Measurements from ENCODE around the gene NPC1L1. TPM values are rescaled to one million over a fixed set of nuclear protein-coding genes. Genes with fewer than 3 reads are reported as not detected.

NPC1L1 gene
- total RNA-seq, 1 experiment from 2014 or later, result 0.07 TPM

GRCh38 chr7:44496385-44496784, 44.7 kb downstream of the NPC1L1 start:
- Histone ChIP-seq H3K4me3 (no peak overlapping the region), H3K36me3 (no peaks in the 10 kb centered on the region), H3K27me3 (no peaks in the 10 kb centered on the region), H3K9me3 (no peaks in the 10 kb centered on the region)
- no peak for DNase-seq

DNA sequence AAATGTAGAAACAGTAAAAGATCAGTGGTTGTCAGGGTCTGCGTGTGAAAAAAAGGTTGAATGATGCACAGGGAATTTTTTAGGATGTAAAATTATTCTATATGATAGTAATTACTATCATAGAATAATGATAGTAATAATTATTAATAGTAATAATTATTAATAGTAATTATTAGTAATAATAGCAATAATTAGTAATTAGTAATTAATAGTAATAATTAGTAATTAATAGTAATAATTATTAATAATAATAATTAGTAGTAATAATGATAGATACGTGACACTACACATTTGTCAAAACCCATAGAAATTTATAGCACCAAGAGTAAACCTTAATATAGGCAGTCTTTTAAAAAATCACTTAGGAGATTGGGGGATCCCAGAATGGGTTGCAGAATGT, 46.2 kb downstream of the NPC1L1 start:
- H3K27me3 ChIP-seq, result no peaks in the 10 kb centered on the region
- H3K9me3 ChIP-seq, result no peaks in the 10 kb centered on the region
- no peaks in the 10 kb centered on the region; the same call in 1 of the 2 replicates for H3K36me3 ChIP-seq
- no peak overlapping the region for H3K4me3 ChIP-seq
- DNase-seq, result no peak

DNA sequence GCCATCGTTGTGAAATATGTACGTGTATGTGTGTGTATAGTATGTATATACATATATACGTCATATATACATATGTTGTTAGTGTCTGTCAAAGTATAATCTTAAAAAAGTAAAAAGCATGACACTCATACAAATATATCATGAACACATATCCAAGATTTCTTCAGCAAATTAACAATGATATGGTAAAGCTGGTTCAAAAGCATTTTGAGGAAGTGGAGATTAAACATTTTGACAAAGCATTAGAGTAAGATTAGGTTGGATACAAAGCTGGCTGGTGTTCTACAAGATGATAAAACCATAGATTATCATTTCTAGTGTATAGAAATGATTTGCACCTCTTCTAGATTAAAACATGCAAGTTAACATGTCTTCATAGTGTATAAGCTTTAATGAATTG, 49.9 kb downstream of the NPC1L1 start:
- H3K27me3 ChIP-seq, result no peaks in the 10 kb centered on the region
- peak overlapping the region; percentile 93 for H3K4me3 ChIP-seq
- H3K9me3 ChIP-seq, result no peaks in the 10 kb centered on the region
- DNase-seq, result no peak
- peaks cover 14% of the 10 kb centered on the region for H3K36me3 ChIP-seq

- Histone ChIP-seq H3K27me3 (no peaks in the 10 kb centered on the region), H3K9me3 (0 out of 2 replicates have a peak, but pooled peaks cover 2% of the 10 kb centered on the region), H3K36me3 (peaks cover 21% of the 10 kb centered on the region), H3K4me3 (peak within 1 kb of the TSS; percentile 93)
- DNase-seq, result peak; percentile 85
Observed at GRCh38 chr7:44490351-44491200, 50.6 kb downstream of the NPC1L1 start, which contains the start of gene NUDCD3. TSS of gene NUDCD3 (minus strand) at chr7:44490658. CDS start at chr7:44490600, 58 bp downstream.

DNA sequence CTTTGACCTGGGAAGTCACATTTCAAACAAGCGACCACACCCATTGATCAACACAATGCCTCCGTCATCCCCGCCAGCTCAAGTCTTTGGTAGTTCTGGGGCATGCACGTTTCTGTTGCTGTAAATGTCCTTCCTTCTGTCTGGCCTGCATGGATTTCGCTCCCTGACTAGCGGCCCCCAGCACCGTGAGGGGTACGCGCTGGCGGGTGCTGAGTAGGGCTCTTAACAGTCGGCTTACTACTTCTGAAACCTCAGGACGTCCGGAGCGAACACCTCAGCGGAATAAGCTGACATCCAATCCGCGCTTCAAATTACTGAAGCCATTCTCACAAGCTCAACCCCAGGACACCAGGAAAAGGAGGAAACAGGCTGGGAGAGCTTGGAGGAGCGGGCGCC, 51.2 kb downstream of the NPC1L1 start:
- Histone ChIP-seq H3K9me3 (0 out of 2 replicates have a peak, but pooled peaks cover 2% of the 10 kb centered on the region), H3K36me3 (peaks cover 27% of the 10 kb centered on the region), H3K4me3 (peak overlapping the region; percentile 93), H3K27me3 (no peaks in the 10 kb centered on the region)
- DNase-seq, result peak; percentile 29

GRCh38 chr7:44488955-44489354, 52.2 kb downstream of the NPC1L1 start:
- H3K9me3 ChIP-seq, result peaks cover 5% of the 10 kb centered on the region; the same call in 1 of the 2 replicates
- H3K36me3 ChIP-seq, result peaks cover 37% of the 10 kb centered on the region
- no peak for DNase-seq
- peak overlapping the region; percentile 93 for H3K4me3 ChIP-seq
- H3K27me3 ChIP-seq, result no peaks in the 10 kb centered on the region

GRCh38 chr7:44486693-44487092, 54.4 kb downstream of the NPC1L1 start:
- DNase-seq, result no peak
- peaks cover 13% of the 10 kb centered on the region for H3K9me3 ChIP-seq
- H3K4me3 ChIP-seq, result no peak overlapping the region
- H3K36me3 ChIP-seq, result peaks cover 59% of the 10 kb centered on the region
- no peaks in the 10 kb centered on the region for H3K27me3 ChIP-seq

DNA sequence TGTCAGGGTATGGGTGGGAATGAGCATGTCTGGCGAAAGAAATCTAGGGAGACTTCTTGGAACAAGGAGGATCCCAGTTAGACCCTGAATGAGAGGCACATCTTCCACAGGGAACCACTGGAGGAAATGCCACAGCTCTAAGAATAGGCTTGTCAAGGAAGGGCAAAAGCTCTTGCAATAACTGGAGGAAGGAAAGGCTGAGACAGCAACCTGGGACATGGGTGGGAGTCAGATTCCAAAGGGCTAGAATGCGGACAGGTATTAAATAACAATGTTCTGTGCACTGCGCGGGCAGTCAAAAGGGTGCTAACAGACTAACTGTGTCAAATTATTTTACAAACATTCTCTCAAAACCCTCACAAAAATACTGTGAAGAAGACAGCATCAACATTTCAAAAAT, 55.1 kb downstream of the NPC1L1 start:
- H3K4me3 ChIP-seq, result no peak overlapping the region
- H3K9me3 ChIP-seq, result peaks cover 13% of the 10 kb centered on the region
- H3K36me3 ChIP-seq, result peaks cover 66% of the 10 kb centered on the region
- no peak for DNase-seq
- H3K27me3 ChIP-seq, result no peaks in the 10 kb centered on the region

GRCh38 chr7:44484482-44485313, 56.4 kb downstream of the NPC1L1 start:
- no peaks in the 10 kb centered on the region for H3K27me3 ChIP-seq
- H3K36me3 ChIP-seq, result peaks cover 78% of the 10 kb centered on the region
- no peak overlapping the region for H3K4me3 ChIP-seq
- no peak for DNase-seq
- H3K9me3 ChIP-seq, result peaks cover 13% of the 10 kb centered on the region

DNA sequence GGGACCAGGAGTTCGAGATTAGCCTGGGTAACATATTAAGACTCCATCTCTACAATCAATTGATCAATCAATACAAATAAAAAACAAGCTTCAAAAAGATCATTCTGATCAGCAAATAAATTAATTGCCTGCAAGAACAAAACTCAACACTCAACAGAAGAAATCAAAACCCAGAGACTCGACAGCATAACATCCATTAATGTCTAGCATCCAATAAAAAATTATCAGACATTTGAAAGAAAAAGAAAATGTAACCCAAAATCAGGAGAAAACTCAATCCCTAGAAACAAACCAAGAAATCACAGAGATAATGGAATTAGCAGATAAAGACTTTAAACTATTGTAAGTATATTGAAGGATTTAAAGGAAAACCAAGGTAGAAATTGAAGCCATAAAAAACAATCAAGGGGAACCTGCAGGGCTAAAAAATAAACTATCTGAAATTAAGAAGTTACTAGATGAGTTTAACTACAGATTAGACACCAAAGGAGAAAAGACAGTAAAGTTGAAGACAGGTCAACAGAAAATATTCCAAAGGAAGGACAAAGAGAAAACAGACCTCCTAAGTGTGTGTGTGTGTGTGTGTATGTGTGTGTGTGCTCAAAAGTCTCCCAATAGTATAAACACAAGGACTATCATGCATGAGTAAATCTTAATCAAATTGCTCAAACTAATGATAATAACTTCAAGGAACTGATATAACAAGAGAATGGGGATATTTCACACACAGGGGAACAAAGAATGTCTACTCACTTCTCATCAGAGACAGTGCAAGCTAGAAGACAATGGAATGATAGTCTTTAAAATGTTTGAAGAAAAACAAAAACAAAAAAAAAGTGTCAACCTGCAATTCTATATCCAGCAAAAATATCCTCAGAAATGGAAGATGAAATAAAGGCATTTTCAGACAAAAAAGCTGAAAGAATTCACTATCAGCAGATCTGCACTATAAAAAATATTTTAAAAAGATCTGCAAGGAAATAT, 58.3 kb downstream of the NPC1L1 start:
- no peaks in the 10 kb centered on the region for H3K27me3 ChIP-seq
- H3K4me3 ChIP-seq, result no peak overlapping the region
- peaks cover 80% of the 10 kb centered on the region for H3K36me3 ChIP-seq
- no peak for DNase-seq
- H3K9me3 ChIP-seq, result peaks cover 13% of the 10 kb centered on the region

DNA sequence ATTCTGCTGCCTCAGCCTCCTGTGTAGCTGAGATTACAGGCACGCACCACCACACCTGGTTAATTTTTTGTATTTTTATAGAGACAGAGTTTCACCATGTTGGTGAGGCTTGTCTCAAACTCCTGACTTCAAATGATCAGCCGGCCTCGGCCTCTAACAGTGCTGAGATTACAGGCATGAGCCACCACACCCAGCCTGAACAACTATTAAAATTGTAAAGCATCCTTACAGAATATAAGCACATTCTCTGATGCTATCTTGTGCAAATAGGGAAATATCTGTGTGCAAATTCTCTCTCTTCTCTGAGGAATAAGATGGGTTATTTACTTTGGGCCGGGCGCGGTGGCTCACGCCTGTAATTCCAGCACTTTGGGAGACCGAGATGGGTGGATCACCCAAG, 63.2 kb downstream of the NPC1L1 start:
- H3K9me3 ChIP-seq, result peaks cover 4% of the 10 kb centered on the region
- H3K4me3 ChIP-seq, result no peak overlapping the region
- no peaks in the 10 kb centered on the region for H3K27me3 ChIP-seq
- DNase-seq, result no peak
- H3K36me3 ChIP-seq, result peaks cover 69% of the 10 kb centered on the region

DNA sequence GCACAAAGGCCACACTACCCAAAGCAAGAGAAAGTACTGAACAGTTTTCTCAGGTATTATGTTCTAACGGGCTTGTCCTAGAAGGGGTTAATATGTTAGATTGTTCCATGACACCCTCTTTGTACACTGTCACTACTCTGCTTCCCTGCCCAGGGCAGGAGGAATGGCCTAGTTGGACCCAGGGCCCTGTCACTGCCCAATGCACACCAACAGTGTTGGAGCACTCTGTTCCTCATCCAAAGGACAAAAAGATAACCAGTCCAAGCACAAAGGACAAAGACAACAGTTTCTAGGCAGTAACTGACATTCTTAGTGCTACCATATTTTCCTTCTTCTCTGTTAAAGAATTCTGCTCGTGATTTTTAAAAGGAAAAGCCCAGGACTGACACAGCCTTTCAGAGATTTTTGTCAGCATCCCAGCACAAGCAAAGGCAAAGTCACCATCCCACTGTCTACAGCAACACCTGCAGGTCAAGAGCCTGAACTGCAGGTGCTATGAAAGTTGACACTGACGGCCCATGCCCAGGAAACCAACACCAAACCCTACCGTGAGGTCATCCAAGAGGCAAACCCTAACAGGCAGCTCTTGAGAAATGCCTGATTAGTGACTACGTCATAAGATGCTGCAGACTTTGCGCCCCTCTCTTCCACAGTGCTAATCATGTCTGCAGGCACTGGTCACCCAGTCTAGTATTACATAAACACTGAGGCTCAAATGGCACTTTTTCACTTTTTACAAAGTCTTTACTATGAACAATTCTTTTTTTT, 63.9 kb downstream of the NPC1L1 start:
- peak; percentile 71 for DNase-seq
- no peaks in the 10 kb centered on the region for H3K9me3 ChIP-seq
- no peak overlapping the region for H3K4me3 ChIP-seq
- H3K36me3 ChIP-seq, result peaks cover 69% of the 10 kb centered on the region
- H3K27me3 ChIP-seq, result no peaks in the 10 kb centered on the region

DNA sequence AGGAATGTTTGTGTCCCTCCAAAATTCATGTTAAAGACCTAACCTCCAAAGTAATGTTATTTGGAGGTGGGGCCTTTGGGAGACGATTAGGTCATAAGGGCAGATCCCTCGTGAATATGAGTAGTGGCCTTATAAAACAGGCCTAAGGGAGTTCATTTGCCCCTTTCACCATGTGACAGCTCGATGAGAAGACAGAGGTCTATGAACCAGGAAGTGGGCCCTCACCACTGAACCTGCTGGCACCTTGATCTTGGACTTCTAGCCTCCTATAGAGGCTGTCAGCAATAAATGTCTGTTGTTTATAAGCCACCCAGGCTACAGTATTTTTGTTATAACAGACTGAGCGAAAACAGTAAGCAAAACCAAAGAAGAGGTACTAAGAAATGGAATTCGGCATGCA, 64.8 kb downstream of the NPC1L1 start:
- no peak for DNase-seq
- H3K27me3 ChIP-seq, result no peaks in the 10 kb centered on the region

GRCh38 chr7:44473295-44473694, 67.8 kb downstream of the NPC1L1 start:
- Histone ChIP-seq H3K27me3 (no peaks in the 10 kb centered on the region), H3K4me3 (no peak overlapping the region)
- no peak for DNase-seq

More for the DNA sequence above, 64.8 kb downstream of the NPC1L1 start:
- no peak overlapping the region for H3K4me3 ChIP-seq
- no peaks in the 10 kb centered on the region for H3K9me3 ChIP-seq
- H3K36me3 ChIP-seq, result peaks cover 69% of the 10 kb centered on the region

GRCh38 chr7:44472843-44473242, 68.3 kb downstream of the NPC1L1 start:
- H3K4me3 ChIP-seq, result no peak overlapping the region
- no peaks in the 10 kb centered on the region for H3K9me3 ChIP-seq
- no peaks in the 10 kb centered on the region for H3K27me3 ChIP-seq
- no peak for DNase-seq
- H3K36me3 ChIP-seq, result peaks cover 61% of the 10 kb centered on the region

More at GRCh38 chr7:44473295-44473694, 67.8 kb downstream of the NPC1L1 start:
- Histone ChIP-seq H3K9me3 (no peaks in the 10 kb centered on the region), H3K36me3 (peaks cover 62% of the 10 kb centered on the region)
